K562 (cell line): Measurements from ENCODE around the gene TFAP2A. TPM values are rescaled to one million over a fixed set of nuclear protein-coding genes. Genes with fewer than 3 reads are reported as not detected.

Experiments
- ATAC-seq: fragments of 200-7000 bp; cut with Tn5 transposase; 3 replicates; pipeline ENCODE4 v1.9.1; 2020; ENCODE audit warnings: moderate library complexity
- BruUV-seq: library from RNA; stranded (reverse); fragments of 400-500 nt; replicated peaks from 2 replicates; lab custom pipeline; 2021; lab: Mats Ljungman, UMichigan
- CTCF ChIA-PET: fragments of 300-600 bp; formaldehyde crosslinking; extraction: SDS; loops from one replicate; lab custom pipeline; 2021; ENCODE audit warnings: low intra/inter-chr PET ratio; lab: Yijun Ruan, JAX
- POLR2A ChIA-PET: fragments of 300-600, 350-650 bp; sonication (Branson Sonifier 250); formaldehyde crosslinking; extraction: SDS; loops from one replicate; lab custom pipeline; 2021; ENCODE audit warnings: antibody characterized with exemption, inconsistent platforms; lab: Yijun Ruan, JAX
- DNase-seq, 4 experiments: peaks; one replicate each; pipeline versions ENCODE4 v3.0.0 to v3.0.0-alpha.2; 2011 to 2018; ENCODE audit warnings: low spot score in 3 of 4, mixed read lengths in 3 of 4; ENCODE audit errors: extremely low read depth in 1 of 4
- FAIRE-seq: peaks from 2 replicates; lab custom pipeline; 2011; peaks lifted over from hg19 to GRCh38; lab: Jason Lieb, UNC
- H2AFZ ChIP-seq: 2 replicates; pipeline ENCODE4 v1.6.0; 2011; ENCODE audit warnings: low read depth, low read length, control low read depth, inconsistent platforms
- H3K27ac ChIP-seq: fragments of 200-600 bp; 3 replicates; pipeline ENCODE4 v1.8.0; 2011; ENCODE audit warnings: low read depth, mild to moderate bottlenecking, control low read depth, inconsistent platforms, low read length, moderate library complexity, mixed read lengths; ENCODE audit errors: extremely low read depth
- H3K27me3 ChIP-seq, 2 experiments: fragments of 300-600 bp in 1 of 2; 2 replicates in 1 of 2; 3 replicates in 1 of 2; pipeline versions ENCODE4 v1.6.0 to v1.8.0; 2011; ENCODE audit warnings: inconsistent platforms in 2 of 2, low read length in 2 of 2, mild to moderate bottlenecking in 1 of 2, mixed read lengths in 1 of 2, moderate library complexity in 1 of 2; ENCODE audit not compliant: control insufficient read depth in 2 of 2, insufficient read depth in 2 of 2
- H3K36me3 ChIP-seq: fragments of 300-600 bp; 3 replicates; pipeline ENCODE4 v1.8.0; 2011; ENCODE audit warnings: mild to moderate bottlenecking, low read length, inconsistent platforms; ENCODE audit not compliant: control insufficient read depth, insufficient read depth
- H3K4me1 ChIP-seq, 2 experiments: fragments of 200-600 bp in 1 of 2; replicated peaks in 1 of 2; 2 replicates in 1 of 2; 3 replicates in 1 of 2; pipeline versions ENCODE4 v1.5.1 to v1.8.0; 2011; ENCODE audit warnings: inconsistent platforms in 2 of 2, low read length in 2 of 2, mild to moderate bottlenecking in 1 of 2, mixed read lengths in 1 of 2, moderate library complexity in 1 of 2; ENCODE audit not compliant: control insufficient read depth in 2 of 2, insufficient read depth in 2 of 2
- H3K4me2 ChIP-seq: 2 replicates; pipeline ENCODE4 v1.6.1; 2011; ENCODE audit warnings: low read length, control low read depth, inconsistent platforms, mixed read lengths; ENCODE audit not compliant: insufficient read depth
- H3K4me3 ChIP-seq: fragments of 200-600 bp; sonication (generic), shearing (Covaris generic); 2 replicates; pipeline ENCODE4 v1.5.1; 2016; ENCODE audit warnings: control low read depth, inconsistent platforms
- H3K79me2 ChIP-seq: fragments of 200-600 bp; 3 replicates; pipeline ENCODE4 v1.8.0; 2011; ENCODE audit warnings: low read length, inconsistent platforms; ENCODE audit not compliant: control insufficient read depth, insufficient read depth
- H3K9ac ChIP-seq, 2 experiments: 2 replicates each; pipeline versions ENCODE4 v1.6.0 to v1.6.1; 2011; ENCODE audit warnings: low read depth in 2 of 2, low read length in 2 of 2, control low read depth in 1 of 2, inconsistent platforms in 1 of 2, mild to moderate bottlenecking in 1 of 2, mixed read lengths in 1 of 2; ENCODE audit not compliant: insufficient read depth in 1 of 2
- H3K9me1 ChIP-seq: one replicate; pipeline ENCODE4 v1.6.0; 2011; ENCODE audit warnings: inconsistent platforms, mild to moderate bottlenecking, low read length, moderate library complexity; ENCODE audit not compliant: control insufficient read depth, insufficient read depth
- H3K9me3 ChIP-seq: replicated peaks from 2 replicates; pipeline ENCODE4 v1.5.1; 2011; ENCODE audit warnings: low read depth, low read length, inconsistent platforms; ENCODE audit not compliant: control insufficient read depth, insufficient read depth
- H4K20me1 ChIP-seq: replicated peaks from 2 replicates; pipeline ENCODE4 v1.6.1; 2011; ENCODE audit warnings: low read length, inconsistent platforms, mixed read lengths; ENCODE audit not compliant: control insufficient read depth, insufficient read depth
- ATF3 ChIP-seq, 2 experiments: fragments of 450-650 bp in 1 of 2; sonication (generic) in 1 of 2; formaldehyde crosslinking in 1 of 2; IDR thresholded peaks in 1 of 2; conservative IDR thresholded peaks in 1 of 2; 2 replicates each; pipeline versions ENCODE4 v1.6.1 to v1.8.1; 2016 to 2023; ENCODE audit warnings: mild to moderate bottlenecking in 2 of 2, moderate library complexity in 2 of 2, inconsistent platforms in 1 of 2, missing genetic modification reagents in 1 of 2
- CBX3 ChIP-seq, 2 experiments: IDR thresholded peaks; 1 replicate in 1 of 2; 2 replicates in 1 of 2; pipeline ENCODE4 v1.6.1; 2012; ENCODE audit warnings: inconsistent platforms in 2 of 2, low read length in 2 of 2, borderline replicate concordance in 1 of 2, control low read depth in 1 of 2
- EP300 ChIP-seq: IDR thresholded peaks from 2 replicates; pipeline ENCODE4 v1.6.1; 2012; ENCODE audit warnings: low read length, improper control_type of control experiment
- FOXP1 ChIP-seq: sonication (generic); formaldehyde crosslinking; IDR thresholded peaks from 2 replicates; pipeline ENCODE4 v1.8.0; 2022; ENCODE audit warnings: mild to moderate bottlenecking, missing genetic modification reagents
- HCFC1 ChIP-seq: IDR thresholded peaks from 2 replicates; pipeline ENCODE4 v1.6.1; 2012; ENCODE audit warnings: low read depth, low read length, improper control_type of control experiment
- ILK ChIP-seq: fragments of 450-650 bp; IDR thresholded peaks from 2 replicates; pipeline ENCODE4 v1.6.1; 2016; ENCODE audit warnings: missing genetic modification characterization, low read depth, mild to moderate bottlenecking, missing compliant biosample characterization, moderate library complexity, borderline replicate concordance
- MLX ChIP-seq, 2 experiments: fragments of 450-650 bp in 1 of 2; sonication (generic) in 1 of 2; formaldehyde crosslinking; conservative IDR thresholded peaks; 2 replicates each; pipeline versions ENCODE4 v1.4.0 to v1.8.1; 2020 to 2022; ENCODE audit warnings: mild to moderate bottlenecking in 1 of 2, missing genetic modification reagents in 1 of 2
- PTTG1 ChIP-seq: fragments of 450-650 bp; IDR thresholded peaks from 2 replicates; pipeline ENCODE4 v1.6.1; 2016; ENCODE audit warnings: low read depth, mild to moderate bottlenecking, missing genetic modification characterization, missing compliant biosample characterization
- RBM22 ChIP-seq: fragments of 200-400 bp; formaldehyde crosslinking; IDR thresholded peaks from 2 replicates; pipeline ENCODE4 v1.6.1; 2018; ENCODE audit warnings: low read length, low read depth; ENCODE audit not compliant: poor library complexity, severe bottlenecking
- RFX1 ChIP-seq: fragments of 450-650 bp; IDR thresholded peaks from 2 replicates; pipeline ENCODE4 v1.6.1; 2016; ENCODE audit warnings: mild to moderate bottlenecking, moderate library complexity
- RUNX1 ChIP-seq: sonication (generic); IDR thresholded peaks from 2 replicates; pipeline ENCODE4 v1.6.1; 2016; ENCODE audit warnings: antibody characterized with exemption, low read depth
- TBL1XR1 ChIP-seq, 2 experiments: IDR thresholded peaks; 2 replicates each; pipeline ENCODE4 v1.6.1; 2012; ENCODE audit warnings: improper control_type of control experiment in 2 of 2, low read length in 2 of 2, mild to moderate bottlenecking in 1 of 2
- TCFL5 ChIP-seq: fragments of 250-450 bp; sonication (Bioruptor Pico); conservative IDR thresholded peaks from 2 replicates; pipeline ENCODE4 v1.6.1; 2021; ENCODE audit warnings: mild to moderate bottlenecking, moderate library complexity, matching md5 sums
- WGBS: fragments of 100-300 bp; shearing (Covaris generic); methylation state at CpG from one replicate; pipeline ENCODE4 v1.1.6; 2016; ENCODE audit warnings: low coverage, mixed read lengths; ENCODE audit not compliant: insufficient coverage; ENCODE audit errors: missing lambda C conversion rate; 5-methylcytosine and 5-hydroxymethylcytosine counted together
- in situ Hi-C: fragments of 300-500 bp; cut with MboI; formaldehyde crosslinking; loops from 4 replicates; pipeline ENCODE4 v1.15.0; 2018; ENCODE audit warnings: inconsistent platforms, mixed read lengths
- intact Hi-C: fragments of 100-400 bp; cut with micrococcal nuclease; formaldehyde crosslinking; loops from 2 replicates; pipeline ENCODE4 v1.14.2; 2022
- polyA plus RNA-seq, 8 experiments: library from polyadenylated mRNA; depleted of rRNA in 4 of 8; stranded (reverse) in 5 of 8; unstranded in 3 of 8; fragments of >200 nt; fragmentation: Nextera tagmentation in 2 of 8; fragmentation: Illumina TruSeq in 1 of 8; extraction: Ambion mirVana in 2 of 8; extraction: Trizol in 1 of 8; gene quantifications; 2 replicates each; pipeline versions ENCODE4 v1.2.1 to v1.2.3, GENCODE V29; 2011 to 2014; ENCODE audit warnings: inconsistent platforms in 1 of 8, missing spikeins in 1 of 8
- total RNA-seq, 7 experiments: library from RNA; depleted of rRNA in 6 of 7; stranded (reverse); fragments of >200 nt in 6 of 7; fragmentation: Illumina TruSeq in 2 of 7; extraction: Trizol in 2 of 7; gene quantifications; 2 replicates each; pipeline versions ENCODE4 v1.2.1 to v1.2.3, GENCODE V29; 2011 to 2021; ENCODE audit warnings: low replicate concordance in 1 of 7
- TF ChIP-seq, protein P1 (sequence below): fragments of 250-450 bp; sonication (Bioruptor Pico); IDR thresholded peaks from 2 replicates; pipeline ENCODE4 v1.5.0; 2021
- TF ChIP-seq, protein P2 (sequence below): sonication (generic); formaldehyde crosslinking; IDR thresholded peaks from 2 replicates; pipeline ENCODE4 v1.8.0; 2022; ENCODE audit warnings: missing genetic modification reagents, mild to moderate bottlenecking, borderline replicate concordance

The TFAP2A gene
- total and polyA plus RNA-seq, 9 of the 15 experiments (the other 6 are each of a cell fraction or from before 2014, with no cell fraction given), result 0.14 to 0.53 (median 0.19) TPM; not detected in 1

DNA sequence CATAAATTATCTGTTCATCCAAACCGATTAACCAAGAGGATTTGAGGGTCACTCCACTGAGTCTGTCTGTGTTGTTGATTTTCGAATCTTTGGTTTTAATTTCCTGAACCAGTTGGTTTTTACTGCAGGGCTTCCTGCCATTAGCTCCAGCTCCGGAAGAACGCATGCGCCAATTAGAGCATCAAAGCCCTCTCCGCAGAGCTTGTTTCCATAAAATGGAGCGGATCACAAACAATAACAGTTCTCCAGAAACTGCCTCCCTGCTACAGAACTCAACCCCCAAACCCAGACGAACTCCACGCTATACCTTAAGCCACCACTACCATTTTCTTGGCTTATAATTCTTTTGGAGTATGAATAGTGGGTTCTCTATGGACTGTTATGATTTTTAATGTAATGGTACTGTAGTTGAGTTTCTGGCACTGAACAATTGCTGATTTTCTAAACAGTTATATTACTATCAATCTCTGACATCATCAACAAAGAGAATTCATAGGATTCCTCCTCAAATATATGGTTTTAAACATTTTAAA, 13.8 kb downstream of the TFAP2A start (continued):
- TF ChIP-seq ATF3 (IDR thresholded peaks at IDR 0.05), result 0 out of 2 replicates have a peak, but pooled peaks have one; percentile 19
- no peak for TF ChIP-seq ATF3 (CRISPR knock-in tag; conservative IDR thresholded peaks at IDR 0.05)
- no peak for TF ChIP-seq FOXP1 (CRISPR knock-in tag)
- TF ChIP-seq HCFC1, result no peak
- TF ChIP-seq CBX3 (IDR thresholded peaks at IDR 0.05; ENCODE audit: borderline replicate concordance in 1 of 2, low read length in 2 of 2), result 0 out of 3 replicates have a peak, but pooled peaks of 1 of the 2 experiments have one; percentile 7

- H3K79me2 ChIP-seq, result peaks cover 12% of the 10 kb centered on the region
- no peaks in the 10 kb centered on the region for H3K27me3 ChIP-seq
- H2AFZ ChIP-seq, result peak overlapping the region; percentile 41
- ATAC-seq (no peak), DNase-seq (no peak), FAIRE-seq (no peak)
- H3K4me3 ChIP-seq, result no peak overlapping the region
- peaks cover 7% of the 10 kb centered on the region for H3K9me3 ChIP-seq
- H3K4me1 ChIP-seq, result peaks cover 22 to 33% of the 10 kb centered on the region in 2 experiments
- intact Hi-C loops (loop anchor here (5.0 kb wide), 3 partner anchors 53 to 298 kb away; no protein-coding TSS in a partner anchor), in situ Hi-C loops (no loop called here)
- POLR2A ChIA-PET, result interaction anchor here (0.6 kb wide), 1 partner anchor 382 kb away, joined by 3 read pairs; no protein-coding TSS in a partner anchor
- 86% methylated on average over 8 of the region's 8 CpGs for WGBS
- H3K36me3 ChIP-seq, result no peaks in the 10 kb centered on the region; the same call in 2 of the 3 replicates
- H3K4me2 ChIP-seq, result no peak overlapping the region
- BruUV-seq, result no TSS peak
- no peak overlapping the region for H3K27ac ChIP-seq
- no peaks in the 10 kb centered on the region for H4K20me1 ChIP-seq
- no peaks in the 10 kb centered on the region for H3K9me1 ChIP-seq
- CTCF ChIA-PET, result no interaction called here
- H3K9ac ChIP-seq, result no peak overlapping the region
- no peak for TF ChIP-seq EP300
- no peak for TF ChIP-seq RUNX1
- no peak for TF ChIP-seq TCFL5 (CRISPR knock-in tag)
- TF ChIP-seq, protein P1, sequence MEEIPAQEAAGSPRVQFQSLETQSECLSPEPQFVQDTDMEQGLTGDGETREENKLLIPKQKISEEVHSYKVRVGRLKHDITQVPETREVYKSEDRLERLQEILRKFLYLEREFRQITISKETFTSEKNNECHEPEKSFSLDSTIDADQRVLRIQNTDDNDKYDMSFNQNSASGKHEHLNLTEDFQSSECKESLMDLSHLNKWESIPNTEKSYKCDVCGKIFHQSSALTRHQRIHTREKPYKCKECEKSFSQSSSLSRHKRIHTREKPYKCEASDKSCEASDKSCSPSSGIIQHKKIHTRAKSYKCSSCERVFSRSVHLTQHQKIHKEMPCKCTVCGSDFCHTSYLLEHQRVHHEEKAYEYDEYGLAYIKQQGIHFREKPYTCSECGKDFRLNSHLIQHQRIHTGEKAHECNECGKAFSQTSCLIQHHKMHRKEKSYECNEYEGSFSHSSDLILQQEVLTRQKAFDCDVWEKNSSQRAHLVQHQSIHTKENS (CRISPR knock-in tag), result no peak
- TF ChIP-seq RFX1, result no peak
- no peak for TF ChIP-seq PTTG1 (tag)
- TF ChIP-seq MLX (CRISPR knock-in tag; conservative IDR thresholded peaks at IDR 0.05), result no peak
- no peak for TF ChIP-seq ILK (tag)
- TF ChIP-seq RBM22, result no peak
- no peak for TF ChIP-seq TBL1XR1 (IDR thresholded peaks at IDR 0.05; ENCODE audit: low read length in 2 of 2)
- TF ChIP-seq, protein P2, sequence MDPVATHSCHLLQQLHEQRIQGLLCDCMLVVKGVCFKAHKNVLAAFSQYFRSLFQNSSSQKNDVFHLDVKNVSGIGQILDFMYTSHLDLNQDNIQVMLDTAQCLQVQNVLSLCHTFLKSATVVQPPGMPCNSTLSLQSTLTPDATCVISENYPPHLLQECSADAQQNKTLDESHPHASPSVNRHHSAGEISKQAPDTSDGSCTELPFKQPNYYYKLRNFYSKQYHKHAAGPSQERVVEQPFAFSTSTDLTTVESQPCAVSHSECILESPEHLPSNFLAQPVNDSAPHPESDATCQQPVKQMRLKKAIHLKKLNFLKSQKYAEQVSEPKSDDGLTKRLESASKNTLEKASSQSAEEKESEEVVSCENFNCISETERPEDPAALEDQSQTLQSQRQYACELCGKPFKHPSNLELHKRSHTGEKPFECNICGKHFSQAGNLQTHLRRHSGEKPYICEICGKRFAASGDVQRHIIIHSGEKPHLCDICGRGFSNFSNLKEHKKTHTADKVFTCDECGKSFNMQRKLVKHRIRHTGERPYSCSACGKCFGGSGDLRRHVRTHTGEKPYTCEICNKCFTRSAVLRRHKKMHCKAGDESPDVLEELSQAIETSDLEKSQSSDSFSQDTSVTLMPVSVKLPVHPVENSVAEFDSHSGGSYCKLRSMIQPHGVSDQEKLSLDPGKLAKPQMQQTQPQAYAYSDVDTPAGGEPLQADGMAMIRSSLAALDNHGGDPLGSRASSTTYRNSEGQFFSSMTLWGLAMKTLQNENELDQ (CRISPR knock-in tag), result no peak
These were observed 14.5 kb downstream of the TFAP2A start for GRCh38 chr6:10400330-10400729.
